CD4-positive, alpha-beta T cell treated with Interferon alpha-2 for 1 hour (primary cell): ENCODE data around the gene SORL1.

ENCODE experiments used
- DNase-seq, 2 donors: peaks; one replicate each; pipeline ENCODE4 v3.0.0-alpha.2; 2020 to 2022

The SORL1 gene

GRCh38 chr11:121670266-121670665 is 218.2 kb downstream of the SORL1 start:
- DNase-seq = no peak

GRCh38 chr11:121670805-121671282 is 218.7 kb downstream of the SORL1 start:
- DNase-seq = no peak

DNA sequence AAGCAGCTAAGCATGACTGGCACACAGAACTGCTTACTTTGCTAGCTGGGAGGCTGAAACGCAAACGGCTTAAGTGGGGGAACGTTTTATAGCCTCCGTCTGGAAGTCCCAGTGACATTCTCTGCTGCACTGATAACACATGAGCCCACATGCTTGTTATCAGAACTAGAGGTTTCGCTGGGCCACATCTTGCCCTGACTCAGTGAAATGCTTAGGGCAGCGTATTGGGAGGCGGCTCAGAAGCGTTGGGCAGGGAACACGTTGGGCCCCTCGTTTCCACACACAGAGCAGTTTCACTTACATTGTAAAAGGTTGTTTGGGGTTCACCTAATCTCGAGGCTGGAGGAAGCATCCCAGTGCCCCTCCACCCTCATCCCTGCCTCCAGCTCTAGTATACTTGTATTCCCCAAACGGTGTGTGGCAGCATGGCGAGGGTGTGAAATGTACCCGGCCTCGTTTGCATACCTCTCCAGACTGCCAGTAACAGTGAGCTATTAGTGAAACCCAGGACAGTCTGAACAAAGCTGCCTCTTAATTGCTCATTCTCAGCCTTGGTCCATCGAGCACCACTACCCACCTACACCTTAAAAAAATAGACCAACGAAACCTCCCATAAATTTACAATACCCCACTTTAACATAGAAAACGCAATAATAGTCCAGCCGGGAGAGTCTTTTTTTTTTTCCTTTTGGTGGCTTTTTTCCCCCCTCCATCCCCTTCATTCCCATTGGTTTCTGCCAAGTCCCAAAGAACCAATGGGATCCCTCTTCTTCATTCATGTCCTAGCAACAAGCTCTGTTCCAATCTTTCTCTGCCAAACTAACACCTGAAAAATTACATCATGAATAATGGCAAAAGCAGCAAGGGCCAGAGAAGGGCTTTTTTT is 219.4 kb downstream of the SORL1 start:
- DNase-seq = no peak

DNA sequence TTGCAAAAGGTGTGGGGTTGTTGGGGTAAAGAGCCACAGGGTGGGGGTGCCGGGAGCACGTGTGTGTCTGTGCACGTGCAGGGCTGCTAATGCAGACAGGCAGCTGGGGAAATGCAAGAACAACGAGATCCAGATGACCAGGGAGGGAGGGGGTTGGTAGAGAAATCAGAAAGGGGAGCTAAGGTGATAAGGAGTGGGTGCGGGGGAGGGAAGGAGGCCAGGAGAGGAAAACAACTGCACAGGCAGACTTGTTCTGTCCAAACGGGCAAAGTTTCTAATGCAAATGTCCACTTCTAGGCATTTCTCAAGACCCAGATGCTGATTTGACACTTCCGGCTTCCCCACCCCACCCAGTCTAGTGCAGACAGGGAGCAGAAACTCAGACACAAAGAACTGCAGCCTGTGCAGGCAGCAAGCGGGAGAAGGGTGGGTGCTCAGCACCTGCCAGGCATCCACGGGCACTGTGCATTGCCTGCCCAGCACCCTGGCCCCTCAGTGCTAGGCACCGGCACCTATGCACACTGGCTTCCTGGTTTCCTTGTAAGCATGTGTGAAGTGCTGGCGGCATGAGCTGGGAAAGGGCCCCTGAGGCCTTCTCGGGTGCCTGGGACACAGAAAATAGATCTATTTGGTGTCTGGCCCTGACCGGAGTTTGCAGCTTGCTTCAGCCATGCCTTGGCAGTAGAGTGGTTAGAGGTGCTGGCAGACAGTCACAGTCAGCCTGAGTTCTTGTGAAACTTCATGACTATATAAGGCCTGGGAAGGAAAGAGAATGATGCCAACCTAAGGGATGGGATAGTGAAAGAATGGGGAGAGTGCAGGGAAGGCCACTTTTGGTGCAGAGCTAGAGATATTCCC is 220.7 kb downstream of the SORL1 start:
- DNase-seq = no peak

DNA sequence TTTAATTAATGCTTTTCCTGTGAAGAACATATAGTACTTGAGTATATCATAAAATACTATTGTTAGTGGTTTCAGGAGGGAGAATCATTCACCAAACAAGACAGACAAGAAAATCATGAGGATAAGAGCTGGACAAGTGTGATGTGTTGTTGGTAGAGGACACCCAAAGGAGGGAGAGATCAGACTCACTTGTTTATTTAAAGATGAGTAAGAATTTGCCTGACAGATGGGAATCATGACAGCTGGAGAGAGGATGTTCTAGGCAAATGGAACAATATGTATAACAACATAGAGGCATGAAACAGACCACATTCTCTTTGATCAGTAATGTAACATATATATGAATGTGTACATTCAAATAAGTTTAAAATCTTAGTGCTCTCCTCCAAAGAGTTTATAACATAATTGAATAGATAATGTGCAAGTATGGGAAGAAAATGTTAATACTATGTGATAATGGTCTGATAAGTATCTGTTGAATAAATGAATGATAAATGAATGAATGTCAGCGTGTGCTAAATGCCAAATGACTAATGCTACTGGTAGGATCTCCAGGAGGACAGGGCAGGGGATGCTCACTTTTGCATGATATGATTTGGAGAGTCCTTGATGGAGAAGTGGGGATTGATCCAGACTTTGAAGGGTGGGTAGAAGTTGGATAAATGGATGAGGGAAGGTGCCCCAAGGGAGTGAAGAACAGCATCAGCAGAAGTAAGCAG is 229.6 kb downstream of the SORL1 start:
- no peak for DNase-seq
